ENCODE results near the gene WWP2. TPM values are rescaled to one million over a fixed set of nuclear protein-coding genes. Genes with fewer than 3 reads are reported as not detected.
"Not testable (repeated sequence)": the region's sequence is repeated elsewhere in the genome, so short reads cannot be mapped to it uniquely, and the experiment has no call there.

WWP2 gene
- total and polyA plus RNA-seq, 2 experiments from 2014 or later, result 19.9 to 23.1 TPM

DNA sequence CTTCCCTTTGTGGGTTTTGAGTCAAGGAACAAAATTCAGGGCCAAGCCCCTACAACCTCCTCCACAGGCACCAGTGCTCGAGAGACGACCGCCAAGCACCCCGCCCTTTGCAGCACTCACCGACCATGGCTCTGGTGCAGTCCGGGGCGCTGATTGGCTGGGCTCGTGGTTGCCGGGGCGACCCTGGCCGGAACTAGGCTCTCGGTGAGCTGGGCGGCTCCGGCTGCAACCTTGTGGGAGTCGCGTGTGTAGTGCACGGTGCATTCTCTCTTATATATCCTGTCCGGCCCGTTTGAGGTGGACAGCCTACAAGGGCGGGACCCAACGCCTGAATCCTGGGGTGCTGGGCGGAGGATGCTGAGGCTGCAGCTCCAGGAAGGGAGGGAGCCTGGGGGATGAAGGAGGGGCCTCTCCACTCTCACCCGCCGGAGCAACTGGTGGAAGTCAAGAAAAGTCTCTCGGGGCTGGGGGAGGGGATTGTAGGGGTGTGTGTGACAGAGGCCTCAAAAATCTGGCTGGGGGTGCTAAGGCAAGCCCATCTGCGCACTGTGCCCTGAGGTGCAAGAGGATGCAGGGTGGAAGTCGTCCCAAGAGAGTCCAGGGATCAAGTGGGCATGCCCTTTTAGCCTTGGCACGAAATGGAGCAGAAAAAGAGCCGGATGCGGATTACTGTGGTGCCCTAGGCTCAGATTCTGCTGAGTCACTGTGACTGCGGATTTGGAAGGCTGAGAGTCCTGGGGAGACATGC lies 35.6 kb upstream of the WWP2 start, which contains the start of gene NQO1:
Gene NQO1, minus strand, starts transcription at position 248 of the 748 bp plus-strand sequence. Its CDS starts 121 bp downstream, at position 127.
- H3K9me3 ChIP-seq (ENCODE audit: low read depth), result no peaks in the 10 kb centered on the region
- H3K36me3 ChIP-seq (replicated peaks; ENCODE audit: insufficient read depth, low read depth), result no peaks in the 10 kb centered on the region
- H3K27me3 ChIP-seq, result no peaks in the 10 kb centered on the region
- WGBS (ENCODE audit: low lambda C conversion rate, missing lambda C conversion rate), result 2% methylated on average over 31 of the region's 31 CpGs
- TF ChIP-seq, protein P1, sequence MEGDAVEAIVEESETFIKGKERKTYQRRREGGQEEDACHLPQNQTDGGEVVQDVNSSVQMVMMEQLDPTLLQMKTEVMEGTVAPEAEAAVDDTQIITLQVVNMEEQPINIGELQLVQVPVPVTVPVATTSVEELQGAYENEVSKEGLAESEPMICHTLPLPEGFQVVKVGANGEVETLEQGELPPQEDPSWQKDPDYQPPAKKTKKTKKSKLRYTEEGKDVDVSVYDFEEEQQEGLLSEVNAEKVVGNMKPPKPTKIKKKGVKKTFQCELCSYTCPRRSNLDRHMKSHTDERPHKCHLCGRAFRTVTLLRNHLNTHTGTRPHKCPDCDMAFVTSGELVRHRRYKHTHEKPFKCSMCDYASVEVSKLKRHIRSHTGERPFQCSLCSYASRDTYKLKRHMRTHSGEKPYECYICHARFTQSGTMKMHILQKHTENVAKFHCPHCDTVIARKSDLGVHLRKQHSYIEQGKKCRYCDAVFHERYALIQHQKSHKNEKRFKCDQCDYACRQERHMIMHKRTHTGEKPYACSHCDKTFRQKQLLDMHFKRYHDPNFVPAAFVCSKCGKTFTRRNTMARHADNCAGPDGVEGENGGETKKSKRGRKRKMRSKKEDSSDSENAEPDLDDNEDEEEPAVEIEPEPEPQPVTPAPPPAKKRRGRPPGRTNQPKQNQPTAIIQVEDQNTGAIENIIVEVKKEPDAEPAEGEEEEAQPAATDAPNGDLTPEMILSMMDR (IDR thresholded peaks at IDR 0.05; ENCODE audit: poor library complexity), result no peak
- TF ChIP-seq EZH2 (IDR thresholded peaks at IDR 0.05; ENCODE audit: borderline replicate concordance) (no peak), EZH2phosphoT487 (IDR thresholded peaks at IDR 0.05; ENCODE audit: low read depth, severe bottlenecking, unreplicated experiment) (no peak)
- peak; percentile 95 for DNase-seq (ENCODE audit: low spot score)
- no peaks in the 10 kb centered on the region for H4K20me1 ChIP-seq (ENCODE audit: insufficient read depth, poor library complexity, severe bottlenecking)
- peak within 1 kb of the TSS; percentile 87 for H3K27ac ChIP-seq
- no peaks in the 10 kb centered on the region for H3K9me2 ChIP-seq (replicated peaks; ENCODE audit: insufficient read depth)
- H3K4me3 ChIP-seq, result peak within 1 kb of the TSS; percentile 28
- peaks cover 12% of the 10 kb centered on the region for H3K4me1 ChIP-seq (ENCODE audit: insufficient read depth)
- peak within 1 kb of the TSS; percentile 82 for H3K4me2 ChIP-seq
- peak within 1 kb of the TSS; percentile 57 for H2AFZ ChIP-seq
- peaks cover 11% of the 10 kb centered on the region for H3K79me2 ChIP-seq

DNA sequence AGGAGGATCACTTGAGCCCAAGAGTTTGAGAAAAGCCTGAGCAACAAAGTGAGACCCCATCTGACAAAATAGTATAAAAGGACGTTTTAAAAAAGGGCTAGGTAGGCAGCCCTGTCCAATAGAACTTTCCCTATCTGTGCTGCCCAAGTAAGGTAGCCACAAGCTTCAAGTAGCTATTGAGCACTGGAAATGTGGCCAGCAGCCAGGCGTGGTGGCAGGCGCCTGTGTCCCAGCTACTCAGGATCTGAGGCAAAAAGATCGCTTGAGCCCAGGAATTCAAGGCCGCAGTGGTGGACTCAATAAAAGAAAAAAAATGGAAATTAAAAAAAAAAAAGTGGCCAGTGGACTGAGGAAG lies 34.2 kb upstream of the WWP2 start:
- Histone ChIP-seq H3K9me2 (replicated peaks; ENCODE audit: insufficient read depth) (no peaks in the 10 kb centered on the region), H3K27me3 (no peaks in the 10 kb centered on the region), H3K4me1 (ENCODE audit: insufficient read depth) (peaks cover 12% of the 10 kb centered on the region), H3K27ac (no peak overlapping the region), H2AFZ (no peak overlapping the region), H3K4me2 (peak overlapping the region; percentile 82), H4K20me1 (ENCODE audit: insufficient read depth, poor library complexity, severe bottlenecking) (no peaks in the 10 kb centered on the region), H3K36me3 (replicated peaks; ENCODE audit: insufficient read depth, low read depth) (no peaks in the 10 kb centered on the region), H3K4me3 (no peak overlapping the region), H3K79me2 (peaks cover 8% of the 10 kb centered on the region), H3K9me3 (ENCODE audit: low read depth) (no peaks in the 10 kb centered on the region)
- TF ChIP-seq, protein P1 (IDR thresholded peaks at IDR 0.05; ENCODE audit: poor library complexity), result no peak
- TF ChIP-seq EZH2phosphoT487 (IDR thresholded peaks at IDR 0.05; ENCODE audit: low read depth, severe bottlenecking, unreplicated experiment), result no peak
- no peak for TF ChIP-seq EZH2 (IDR thresholded peaks at IDR 0.05; ENCODE audit: borderline replicate concordance)
- 82% methylated on average over 5 of the region's 5 CpGs for WGBS (ENCODE audit: low lambda C conversion rate, missing lambda C conversion rate)
- DNase-seq (ENCODE audit: low spot score), result no peak

DNA sequence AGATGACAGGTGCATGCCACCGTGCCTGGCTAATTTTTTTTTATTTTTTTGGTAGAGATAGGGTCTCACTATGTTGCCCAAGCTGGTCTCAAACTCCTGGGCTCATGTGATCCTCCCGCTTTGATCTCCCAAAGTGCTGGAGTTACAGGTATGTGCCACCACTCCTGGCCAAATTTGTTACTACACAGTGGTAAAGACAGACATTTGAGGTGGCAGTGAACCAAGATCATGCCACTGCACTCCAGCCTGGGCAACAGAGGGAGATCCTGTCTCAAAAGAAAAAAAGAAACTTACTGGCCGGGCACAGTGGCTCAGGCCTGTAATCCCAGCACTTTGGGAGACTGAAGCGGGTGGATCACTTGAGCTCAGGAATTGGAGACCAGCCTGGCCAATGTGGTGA lies 33.1 kb upstream of the WWP2 start:
- not testable (repeated sequence) for H3K36me3 ChIP-seq (replicated peaks; ENCODE audit: insufficient read depth, low read depth); H4K20me1 ChIP-seq (ENCODE audit: insufficient read depth, poor library complexity, severe bottlenecking); H3K4me3 ChIP-seq; H3K79me2 ChIP-seq; H3K4me2 ChIP-seq; H3K27ac ChIP-seq; H3K27me3 ChIP-seq; H2AFZ ChIP-seq; H3K9me3 ChIP-seq (ENCODE audit: low read depth); H3K9me2 ChIP-seq (replicated peaks; ENCODE audit: insufficient read depth); DNase-seq (ENCODE audit: low spot score)
- WGBS (ENCODE audit: low lambda C conversion rate, missing lambda C conversion rate), result 92% methylated on average over 4 of the region's 4 CpGs
- peaks cover 12% of the 10 kb centered on the region for H3K4me1 ChIP-seq (ENCODE audit: insufficient read depth)

DNA sequence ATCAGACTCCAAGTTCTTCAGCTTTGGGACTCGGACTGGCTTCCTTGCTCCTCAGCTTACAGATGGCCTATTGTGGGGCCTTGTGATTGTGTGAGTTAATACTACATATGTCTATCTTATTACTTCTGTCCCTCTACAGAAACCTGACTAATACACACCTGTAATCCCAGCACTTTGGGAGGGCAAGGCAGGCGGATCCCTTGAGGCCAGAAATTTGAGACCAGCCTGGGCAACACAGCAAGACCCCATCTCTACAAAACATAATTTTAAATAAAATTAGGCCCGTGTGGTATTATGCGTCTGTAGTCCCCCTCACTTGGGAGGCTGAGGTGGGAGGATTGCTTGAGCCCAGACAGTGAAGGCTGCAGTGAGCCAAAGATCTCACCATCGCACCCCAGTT lies 30.9 kb upstream of the WWP2 start:
- not testable (repeated sequence) for DNase-seq (ENCODE audit: low spot score); H3K4me3 ChIP-seq; H3K79me2 ChIP-seq; H3K36me3 ChIP-seq (replicated peaks; ENCODE audit: insufficient read depth, low read depth); H3K4me1 ChIP-seq (ENCODE audit: insufficient read depth); H2AFZ ChIP-seq; H4K20me1 ChIP-seq (ENCODE audit: insufficient read depth, poor library complexity, severe bottlenecking); H3K9me2 ChIP-seq (replicated peaks; ENCODE audit: insufficient read depth); H3K27ac ChIP-seq; H3K9me3 ChIP-seq (ENCODE audit: low read depth); H3K27me3 ChIP-seq; H3K4me2 ChIP-seq
- WGBS (ENCODE audit: low lambda C conversion rate, missing lambda C conversion rate), result 80% methylated on average over 5 of the region's 5 CpGs
